Measurements from ENCODE around the gene PIGR.

PIGR gene

GRCh38 chr1:206909161-206909882, 36.9 kb downstream of the PIGR start:
- no peak for DNase-seq (ENCODE audit: low read depth)

GRCh38 chr1:206908038-206908437, 38.2 kb downstream of the PIGR start:
- no peak for DNase-seq (ENCODE audit: low read depth)

- no peak for DNase-seq (ENCODE audit: low read depth)
Measured at GRCh38 chr1:206907304-206907991, 38.8 kb downstream of the PIGR start.

GRCh38 chr1:206905295-206906164, 40.7 kb downstream of the PIGR start:
- DNase-seq (ENCODE audit: low read depth), result no peak

GRCh38 chr1:206904423-206905142, 41.7 kb downstream of the PIGR start:
- DNase-seq (ENCODE audit: low read depth), result no peak

GRCh38 chr1:206903687-206904086, 42.6 kb downstream of the PIGR start:
- DNase-seq (ENCODE audit: low read depth), result no peak

GRCh38 chr1:206902702-206903101, 43.6 kb downstream of the PIGR start:
- no peak for DNase-seq (ENCODE audit: low read depth)

- DNase-seq (ENCODE audit: low read depth), result no peak
Measured at GRCh38 chr1:206901944-206902343, 44.3 kb downstream of the PIGR start.

- no peak for DNase-seq (ENCODE audit: low read depth)
Measured at GRCh38 chr1:206900149-206900548, 46.1 kb downstream of the PIGR start.

- no peak for DNase-seq (ENCODE audit: low read depth)
Measured at GRCh38 chr1:206899717-206900116, 46.5 kb downstream of the PIGR start.

- no peak for DNase-seq (ENCODE audit: low read depth)
Measured at GRCh38 chr1:206898915-206899431, 47.3 kb downstream of the PIGR start.

GRCh38 chr1:206898089-206898914, 48.0 kb downstream of the PIGR start:
- no peak for DNase-seq (ENCODE audit: low read depth)

- DNase-seq (ENCODE audit: low read depth), result peak; percentile 64
Measured at GRCh38 chr1:206897175-206897574, 49.1 kb downstream of the PIGR start, which contains the start of gene IL24. Gene IL24, plus strand, starts transcription at chr1:206897443. Its CDS starts 390 bp downstream, at chr1:206897833.

- DNase-seq (ENCODE audit: low read depth), result no peak
Measured at GRCh38 chr1:206896261-206896660, 50.0 kb downstream of the PIGR start.

GRCh38 chr1:206895837-206896242, 50.4 kb downstream of the PIGR start:
- DNase-seq (ENCODE audit: low read depth), result no peak

- no peak for DNase-seq (ENCODE audit: low read depth)
Measured at GRCh38 chr1:206895325-206895724, 50.9 kb downstream of the PIGR start.

- no peak for DNase-seq (ENCODE audit: low read depth)
Measured at GRCh38 chr1:206893380-206893779, 52.9 kb downstream of the PIGR start.

GRCh38 chr1:206892351-206892984, 53.8 kb downstream of the PIGR start:
- no peak for DNase-seq (ENCODE audit: low read depth)

GRCh38 chr1:206891412-206891811, 54.9 kb downstream of the PIGR start:
- DNase-seq (ENCODE audit: low read depth), result no peak

All from activated T-cell treated with anti-CD3 and anti-CD28 coated beads for 24 hours (primary cell).